ENCODE measurements around the gene MYO6.
"Not testable (repeated sequence)": the region's sequence is repeated elsewhere in the genome, so short reads cannot be mapped to it uniquely, and the experiment has no call there.

The MYO6 gene

GRCh38 chr6:75863784-75864183, 114.7 kb downstream of the MYO6 start:
- H3K4me3 ChIP-seq (ENCODE audit: low read length) = no peak overlapping the region
- no peak for TF ChIP-seq ZNF274 (IDR thresholded peaks at IDR 0.05; ENCODE audit: low read depth, low read length)

- no peak overlapping the region for H3K4me3 ChIP-seq (ENCODE audit: low read length)
- TF ChIP-seq ZNF274 (IDR thresholded peaks at IDR 0.05; ENCODE audit: low read depth, low read length) = no peak
Observed at GRCh38 chr6:75864446-75864845, 115.4 kb downstream of the MYO6 start.

- no peak for TF ChIP-seq ZNF274 (IDR thresholded peaks at IDR 0.05; ENCODE audit: low read depth, low read length)
Observed at GRCh38 chr6:75870389-75870788, 121.3 kb downstream of the MYO6 start.

GRCh38 chr6:75874224-75874623, 125.2 kb downstream of the MYO6 start:
- TF ChIP-seq ZNF274 (IDR thresholded peaks at IDR 0.05; ENCODE audit: low read depth, low read length) = no peak
- no peak overlapping the region for H3K4me3 ChIP-seq (ENCODE audit: low read length)

More at GRCh38 chr6:75870389-75870788, 121.3 kb downstream of the MYO6 start:
- no peak overlapping the region for H3K4me3 ChIP-seq (ENCODE audit: low read length)

- TF ChIP-seq ZNF274 (IDR thresholded peaks at IDR 0.05; ENCODE audit: low read depth, low read length) = no peak
Observed at GRCh38 chr6:75876152-75876551, 127.1 kb downstream of the MYO6 start.

GRCh38 chr6:75880305-75880704, 131.3 kb downstream of the MYO6 start:
- no peak for TF ChIP-seq ZNF274 (IDR thresholded peaks at IDR 0.05; ENCODE audit: low read depth, low read length)

More at GRCh38 chr6:75876152-75876551, 127.1 kb downstream of the MYO6 start:
- no peak overlapping the region for H3K4me3 ChIP-seq (ENCODE audit: low read length)

GRCh38 chr6:75882734-75883133, 133.7 kb downstream of the MYO6 start:
- no peak overlapping the region for H3K4me3 ChIP-seq (ENCODE audit: low read length)
- TF ChIP-seq ZNF274 (IDR thresholded peaks at IDR 0.05; ENCODE audit: low read depth, low read length) = no peak

More at GRCh38 chr6:75880305-75880704, 131.3 kb downstream of the MYO6 start:
- H3K4me3 ChIP-seq (ENCODE audit: low read length) = no peak overlapping the region

GRCh38 chr6:75884822-75885221, 135.8 kb downstream of the MYO6 start:
- TF ChIP-seq ZNF274 (IDR thresholded peaks at IDR 0.05; ENCODE audit: low read depth, low read length) = no peak
- no peak overlapping the region for H3K4me3 ChIP-seq (ENCODE audit: low read length)

GRCh38 chr6:75892384-75892783, 143.3 kb downstream of the MYO6 start:
- TF ChIP-seq ZNF274 (IDR thresholded peaks at IDR 0.05; ENCODE audit: low read depth, low read length) = no peak
- no peak overlapping the region for H3K4me3 ChIP-seq (ENCODE audit: low read length)

GRCh38 chr6:75893058-75893775, 144.2 kb downstream of the MYO6 start:
- no peak for TF ChIP-seq ZNF274 (IDR thresholded peaks at IDR 0.05; ENCODE audit: low read depth, low read length)
- no peak overlapping the region for H3K4me3 ChIP-seq (ENCODE audit: low read length)

GRCh38 chr6:75893776-75894152, 144.7 kb downstream of the MYO6 start:
- TF ChIP-seq ZNF274 (IDR thresholded peaks at IDR 0.05; ENCODE audit: low read depth, low read length) = no peak
- no peak overlapping the region for H3K4me3 ChIP-seq (ENCODE audit: low read length)

GRCh38 chr6:75896526-75896925, 147.5 kb downstream of the MYO6 start:
- no peak for TF ChIP-seq ZNF274 (IDR thresholded peaks at IDR 0.05; ENCODE audit: low read depth, low read length)
- H3K4me3 ChIP-seq (ENCODE audit: low read length) = no peak overlapping the region

GRCh38 chr6:75900216-75900615, 151.2 kb downstream of the MYO6 start:
- not testable (repeated sequence) for H3K4me3 ChIP-seq (ENCODE audit: low read length)

GRCh38 chr6:75905129-75905528, 156.1 kb downstream of the MYO6 start:
- not testable (repeated sequence) for H3K4me3 ChIP-seq (ENCODE audit: low read length)

GRCh38 chr6:75906871-75907270, 157.8 kb downstream of the MYO6 start:
- no peak overlapping the region for H3K4me3 ChIP-seq (ENCODE audit: low read length)
- no peak for TF ChIP-seq ZNF274 (IDR thresholded peaks at IDR 0.05; ENCODE audit: low read depth, low read length)

- no peak overlapping the region for H3K4me3 ChIP-seq (ENCODE audit: low read length)
- no peak for TF ChIP-seq ZNF274 (IDR thresholded peaks at IDR 0.05; ENCODE audit: low read depth, low read length)
Observed at GRCh38 chr6:75907444-75907843, 158.4 kb downstream of the MYO6 start.

Data from GM08714 (cell line).